K562 (cell line): ENCODE results near the gene ROBO1.

ENCODE experiments used
- ETV5 ChIP-seq: sonication (generic); formaldehyde crosslinking; IDR thresholded peaks from 2 replicates; pipeline ENCODE4 v1.4.0; 2020; ENCODE audit warnings: low read depth, mild to moderate bottlenecking, missing genetic modification reagents
- MAFG ChIP-seq: fragments of 450-650 bp; conservative IDR thresholded peaks from 2 replicates; pipeline ENCODE4 v1.6.1; 2016; ENCODE audit warnings: missing genetic modification characterization, missing compliant biosample characterization
- SRF ChIP-seq, 2 experiments: fragments of 250-450, 450-650 bp in 1 of 2; sonication (Bioruptor Pico) in 1 of 2; sonication (generic) in 1 of 2; formaldehyde crosslinking; IDR thresholded peaks; 2 replicates each; pipeline versions ENCODE4 v1.5.0 to v1.5.1; 2020 to 2022; ENCODE audit warnings: mild to moderate bottlenecking in 1 of 2, missing genetic modification reagents in 1 of 2
- TAF15 ChIP-seq: fragments of 200-400 bp; formaldehyde crosslinking; IDR thresholded peaks from 2 replicates; pipeline ENCODE4 v1.6.1; 2017; ENCODE audit warnings: mild to moderate bottlenecking, low read depth, low read length, moderate library complexity

DNA sequence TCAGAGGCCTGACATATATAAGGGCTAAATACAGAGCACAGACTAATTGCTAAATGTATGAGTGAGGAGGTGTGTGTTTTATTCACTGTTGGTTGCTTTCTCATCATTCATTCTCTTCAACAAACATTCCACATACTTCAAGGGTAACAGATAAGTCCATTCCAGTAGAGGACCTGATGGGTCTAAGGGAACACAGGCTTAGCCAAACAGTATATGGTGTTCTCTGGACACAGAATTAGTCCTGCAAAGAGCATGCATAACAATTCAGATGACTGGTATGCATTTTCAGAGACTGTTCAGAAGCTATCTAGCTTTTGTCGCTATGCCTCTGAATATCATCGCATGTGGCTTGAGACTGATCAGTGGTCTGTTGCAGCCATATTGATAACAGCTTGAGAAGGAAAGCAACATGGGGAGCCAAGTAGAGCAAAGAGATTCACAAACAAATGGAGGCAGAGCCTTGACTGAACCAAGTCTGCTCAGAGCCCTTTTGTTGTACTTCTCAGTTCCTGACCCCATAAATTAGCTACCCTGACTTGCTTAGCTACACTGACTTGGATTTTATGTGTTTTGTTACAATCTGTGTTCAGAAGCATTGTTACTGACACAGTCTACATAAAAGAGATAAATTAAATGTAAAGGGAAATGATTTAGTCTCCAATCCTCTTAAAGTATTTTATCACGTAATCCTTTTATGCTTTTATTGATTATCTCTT lies 1178.7 kb downstream of the ROBO1 start:
- no peak for TF ChIP-seq SRF (CRISPR knock-in tag; IDR thresholded peaks at IDR 0.05)
- TF ChIP-seq ETV5 (CRISPR knock-in tag) = no peak
- TF ChIP-seq MAFG (tag) = no peak
- no peak for TF ChIP-seq TAF15
